ENCODE results near the gene NBPF11.

Gene NBPF11

DNA sequence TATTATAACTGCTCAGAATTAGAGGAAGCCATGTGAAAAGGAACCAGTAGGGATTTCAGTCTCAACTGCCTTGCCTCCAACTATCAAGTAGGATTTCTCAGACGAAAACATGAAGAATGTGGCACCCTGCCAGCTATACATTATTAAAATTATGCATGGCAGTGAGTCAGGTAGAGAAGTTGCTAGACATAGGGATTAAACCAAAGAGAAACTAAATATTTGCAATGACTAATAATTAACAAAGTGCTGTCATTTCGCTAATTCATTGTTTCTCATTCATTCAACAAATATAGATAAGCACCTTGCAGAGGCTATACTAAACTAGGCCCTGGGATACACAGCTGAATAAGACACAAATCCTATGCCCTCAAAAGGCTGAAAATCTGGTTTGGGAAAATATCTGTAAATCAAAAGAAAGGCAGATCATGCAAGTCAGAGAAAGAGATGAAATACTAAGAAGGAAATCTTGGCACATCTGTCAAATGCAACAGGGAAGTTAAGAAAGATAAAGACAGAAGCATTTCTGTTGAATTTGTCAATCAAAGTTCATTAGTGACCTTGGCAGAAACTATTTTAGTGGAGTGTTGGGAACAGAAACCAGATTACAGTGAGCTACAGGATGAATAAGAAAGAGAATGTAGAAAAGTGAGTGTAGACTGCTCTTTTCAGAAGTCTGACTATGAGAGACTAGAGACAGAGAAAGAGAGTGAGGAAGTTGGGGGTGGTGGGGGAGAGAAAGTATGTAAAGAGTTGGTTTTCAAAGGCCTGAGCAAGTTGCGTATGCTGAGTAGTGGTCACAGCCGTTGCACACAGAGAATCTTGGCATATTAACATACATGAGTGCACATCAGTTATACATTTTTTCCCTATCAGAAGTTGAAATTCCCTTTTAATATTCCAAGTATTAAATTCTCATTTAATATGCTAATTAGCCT is 14.7 kb upstream of the NBPF11 start:
- no peaks in the 10 kb centered on the region for H3K9me3 ChIP-seq (ENCODE audit: insufficient read depth, low read length)
- H2AFZ ChIP-seq (ENCODE audit: low read depth, low read length, severe bottlenecking): no peak overlapping the region

DNA sequence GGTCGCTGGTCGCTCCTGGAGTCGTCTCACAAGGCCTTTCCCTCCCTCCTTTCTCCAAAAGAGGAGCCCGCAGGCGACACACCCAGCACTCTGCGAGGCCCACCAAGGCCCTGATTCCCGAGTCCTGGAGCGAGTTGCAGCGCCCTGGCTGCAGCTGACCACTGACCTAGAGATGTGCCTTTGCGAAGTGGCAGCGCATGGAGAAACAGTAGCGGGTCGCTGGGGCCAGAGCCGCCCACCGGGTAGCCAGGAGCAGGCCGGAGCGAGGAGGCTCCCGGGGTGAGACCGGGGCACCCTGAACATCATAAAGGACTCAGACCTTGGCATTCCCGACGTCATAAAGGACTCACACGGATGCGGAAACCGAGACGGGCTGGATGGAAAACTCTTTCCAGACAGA is 10.3 kb upstream of the NBPF11 start:
- H3K9me3 ChIP-seq (ENCODE audit: insufficient read depth, low read length): no peaks in the 10 kb centered on the region
- H4K20me1 ChIP-seq (ENCODE audit: low read depth, low read length): no peaks in the 10 kb centered on the region
- H3K9ac ChIP-seq (ENCODE audit: low read length): no peak overlapping the region
- no peaks in the 10 kb centered on the region for H3K27me3 ChIP-seq (ENCODE audit: low read length)
- no peaks in the 10 kb centered on the region for H3K36me3 ChIP-seq (ENCODE audit: low read length)
- no peak overlapping the region for H3K4me2 ChIP-seq (ENCODE audit: low read depth, low read length, poor library complexity, severe bottlenecking)
- TF ChIP-seq, protein P1, sequence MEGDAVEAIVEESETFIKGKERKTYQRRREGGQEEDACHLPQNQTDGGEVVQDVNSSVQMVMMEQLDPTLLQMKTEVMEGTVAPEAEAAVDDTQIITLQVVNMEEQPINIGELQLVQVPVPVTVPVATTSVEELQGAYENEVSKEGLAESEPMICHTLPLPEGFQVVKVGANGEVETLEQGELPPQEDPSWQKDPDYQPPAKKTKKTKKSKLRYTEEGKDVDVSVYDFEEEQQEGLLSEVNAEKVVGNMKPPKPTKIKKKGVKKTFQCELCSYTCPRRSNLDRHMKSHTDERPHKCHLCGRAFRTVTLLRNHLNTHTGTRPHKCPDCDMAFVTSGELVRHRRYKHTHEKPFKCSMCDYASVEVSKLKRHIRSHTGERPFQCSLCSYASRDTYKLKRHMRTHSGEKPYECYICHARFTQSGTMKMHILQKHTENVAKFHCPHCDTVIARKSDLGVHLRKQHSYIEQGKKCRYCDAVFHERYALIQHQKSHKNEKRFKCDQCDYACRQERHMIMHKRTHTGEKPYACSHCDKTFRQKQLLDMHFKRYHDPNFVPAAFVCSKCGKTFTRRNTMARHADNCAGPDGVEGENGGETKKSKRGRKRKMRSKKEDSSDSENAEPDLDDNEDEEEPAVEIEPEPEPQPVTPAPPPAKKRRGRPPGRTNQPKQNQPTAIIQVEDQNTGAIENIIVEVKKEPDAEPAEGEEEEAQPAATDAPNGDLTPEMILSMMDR (IDR thresholded peaks at IDR 0.05; ENCODE audit: insufficient read depth, low read length, poor library complexity, severe bottlenecking): no peak
- TF ChIP-seq EZH2phosphoT487 (conservative IDR thresholded peaks at IDR 0.05; ENCODE audit: low read length): no peak
- H3K79me2 ChIP-seq (ENCODE audit: insufficient read depth, low read length): no peaks in the 10 kb centered on the region
- no peak overlapping the region for H3K27ac ChIP-seq (ENCODE audit: low read depth, low read length)
- no peaks in the 10 kb centered on the region for H3K9me2 ChIP-seq (replicated peaks; ENCODE audit: insufficient read depth, low read length)
- H3K4me3 ChIP-seq (ENCODE audit: insufficient read depth, low read length, poor library complexity, severe bottlenecking): no peak overlapping the region
- no peaks in the 10 kb centered on the region for H3F3A ChIP-seq (ENCODE audit: insufficient read depth)
- H2AFZ ChIP-seq (ENCODE audit: low read depth, low read length, severe bottlenecking): no peak overlapping the region

More for the DNA sequence above, 14.7 kb upstream of the NBPF11 start:
- Histone ChIP-seq H3K27me3 (ENCODE audit: low read length) (no peaks in the 10 kb centered on the region), H3K9ac (ENCODE audit: low read length) (no peak overlapping the region), H4K20me1 (ENCODE audit: low read depth, low read length) (no peaks in the 10 kb centered on the region), H3K79me2 (ENCODE audit: insufficient read depth, low read length) (no peaks in the 10 kb centered on the region), H3K27ac (ENCODE audit: low read depth, low read length) (no peak overlapping the region), H3K36me3 (ENCODE audit: low read length) (no peaks in the 10 kb centered on the region), H3F3A (ENCODE audit: insufficient read depth) (no peaks in the 10 kb centered on the region), H3K9me2 (replicated peaks; ENCODE audit: insufficient read depth, low read length) (no peaks in the 10 kb centered on the region), H3K4me2 (ENCODE audit: low read depth, low read length, poor library complexity, severe bottlenecking) (no peak overlapping the region), H3K4me3 (ENCODE audit: insufficient read depth, low read length, poor library complexity, severe bottlenecking) (no peak overlapping the region)
- no peak for TF ChIP-seq EZH2phosphoT487 (conservative IDR thresholded peaks at IDR 0.05; ENCODE audit: low read length)
- TF ChIP-seq, protein P1 (IDR thresholded peaks at IDR 0.05; ENCODE audit: insufficient read depth, low read length, poor library complexity, severe bottlenecking): no peak

DNA sequence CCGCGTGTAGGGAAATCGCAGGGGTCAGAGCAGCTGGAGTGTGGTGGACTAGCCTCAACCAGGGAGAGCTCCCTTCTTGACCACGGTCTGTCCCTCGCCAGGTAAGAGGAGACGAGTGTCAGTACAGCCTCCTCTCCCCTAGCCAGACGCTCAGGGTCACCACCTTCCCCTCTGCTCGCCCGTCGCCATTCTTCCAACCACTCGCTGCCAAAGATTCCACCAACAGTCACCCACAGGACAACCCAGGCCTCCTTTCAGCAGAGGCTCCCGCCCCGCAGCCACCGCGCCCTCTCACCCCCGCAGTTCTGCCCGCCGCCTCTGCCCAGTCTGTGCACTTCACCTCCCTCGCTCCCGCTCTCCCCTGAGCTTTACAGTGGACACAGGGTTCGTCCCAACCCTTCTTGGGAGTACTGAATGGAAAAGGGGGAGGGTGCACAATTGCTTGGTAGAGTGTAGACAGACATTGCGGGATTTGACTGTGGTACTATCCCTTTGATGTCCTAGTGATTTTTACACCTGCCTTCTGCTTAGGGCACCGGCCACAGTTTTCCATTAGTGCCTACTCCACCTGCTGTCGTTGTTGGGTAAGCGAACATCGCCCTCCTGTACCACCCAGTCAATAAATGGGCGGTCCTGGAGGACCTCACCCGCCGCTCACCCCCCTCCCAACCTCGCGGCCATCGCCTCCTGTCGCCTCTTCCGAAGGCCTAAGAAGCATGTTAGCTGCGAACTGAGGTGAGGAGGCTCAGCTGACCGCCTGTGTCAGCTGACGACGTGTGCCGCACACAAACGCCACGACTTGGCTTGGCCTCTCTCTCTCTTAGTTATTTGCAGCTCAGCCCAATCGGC is 9.2 kb upstream of the NBPF11 start:
- Histone ChIP-seq H3K4me3 (ENCODE audit: insufficient read depth, low read length, poor library complexity, severe bottlenecking) (no peak overlapping the region), H3K79me2 (ENCODE audit: insufficient read depth, low read length) (no peaks in the 10 kb centered on the region), H3F3A (ENCODE audit: insufficient read depth) (no peaks in the 10 kb centered on the region), H2AFZ (ENCODE audit: low read depth, low read length, severe bottlenecking) (no peak overlapping the region), H4K20me1 (ENCODE audit: low read depth, low read length) (no peaks in the 10 kb centered on the region), H3K36me3 (ENCODE audit: low read length) (no peaks in the 10 kb centered on the region), H3K9me3 (ENCODE audit: insufficient read depth, low read length) (no peaks in the 10 kb centered on the region), H3K27ac (ENCODE audit: low read depth, low read length) (no peak overlapping the region), H3K9ac (ENCODE audit: low read length) (no peak overlapping the region), H3K27me3 (ENCODE audit: low read length) (no peaks in the 10 kb centered on the region), H3K4me2 (ENCODE audit: low read depth, low read length, poor library complexity, severe bottlenecking) (no peak overlapping the region), H3K9me2 (replicated peaks; ENCODE audit: insufficient read depth, low read length) (no peaks in the 10 kb centered on the region)
- TF ChIP-seq, protein P1 (IDR thresholded peaks at IDR 0.05; ENCODE audit: insufficient read depth, low read length, poor library complexity, severe bottlenecking): no peak
- TF ChIP-seq EZH2phosphoT487 (conservative IDR thresholded peaks at IDR 0.05; ENCODE audit: low read length): no peak

Measured in SU-DHL-6 (cell line).